WTC11 (cell line): ENCODE measurements around the gene CCDC138. TPM values are rescaled to one million over a fixed set of nuclear protein-coding genes. Genes with fewer than 3 reads are reported as not detected.
"Not testable (repeated sequence)": the region's sequence is repeated elsewhere in the genome, so short reads cannot be mapped to it uniquely, and the experiment has no call there.

Source experiments
- ATAC-seq: fragments of 200-7000 bp; cut with Tn5 transposase; 2 replicates; pipeline ENCODE4 v1.10.0; 2021; ENCODE audit warnings: mild to moderate bottlenecking, moderate library complexity
- CTCF ChIA-PET: fragments of 300-600 bp; sonication (Branson Sonifier 250); formaldehyde crosslinking; loops from one replicate; lab custom pipeline; 2021; ENCODE audit warnings: antibody characterized with exemption; lab: Charles Lee
- POLR2A ChIA-PET: fragments of 350-600 bp; sonication (Branson Sonifier 250); formaldehyde crosslinking; loops from one replicate; lab custom pipeline; 2021; ENCODE audit warnings: antibody characterized with exemption; lab: Charles Lee
- DNase-seq: peaks from one replicate; pipeline ENCODE4 v3.0.0; 2021; ENCODE audit warnings: low spot score
- H3K27ac Mint-ChIP-seq: 2 replicates; pipeline ENCODE4 v1.8.0; 2021; ENCODE audit warnings: mixed read lengths
- H3K27me3 Mint-ChIP-seq: 2 replicates; pipeline ENCODE4 v1.8.0; 2021; ENCODE audit warnings: low read depth, mild to moderate bottlenecking, moderate library complexity, mixed read lengths
- H3K36me3 Mint-ChIP-seq: 2 replicates; pipeline ENCODE4 v1.8.0; 2021; ENCODE audit warnings: mixed read lengths
- H3K4me1 Mint-ChIP-seq: 2 replicates; pipeline ENCODE4 v1.8.0; 2022; ENCODE audit warnings: mixed read lengths
- H3K4me3 Mint-ChIP-seq: 2 replicates; pipeline ENCODE4 v1.8.0; 2021; ENCODE audit warnings: mild to moderate bottlenecking, moderate library complexity, mixed read lengths
- H3K9me3 Mint-ChIP-seq: 2 replicates; pipeline ENCODE4 v1.8.0; 2021; ENCODE audit warnings: mixed read lengths
- CDX4 ChIP-seq: fragments of 250-450 bp; sonication (Bioruptor Pico); IDR thresholded peaks from 2 replicates; pipeline ENCODE4 v1.9.0; 2021; ENCODE audit warnings: moderate library complexity, mild to moderate bottlenecking, inconsistent platforms, borderline replicate concordance
- CREM ChIP-seq: sonication (generic); formaldehyde crosslinking; IDR thresholded peaks from 2 replicates; pipeline ENCODE4 v1.8.1; 2022; ENCODE audit warnings: mild to moderate bottlenecking, missing genetic modification reagents, moderate library complexity
- ETV6 ChIP-seq: sonication (generic); formaldehyde crosslinking; IDR thresholded peaks from 2 replicates; pipeline ENCODE4 v1.8.1; 2022; ENCODE audit warnings: mild to moderate bottlenecking, missing genetic modification reagents
- FOXK1 ChIP-seq: sonication (generic); formaldehyde crosslinking; IDR thresholded peaks from 2 replicates; pipeline ENCODE4 v1.8.0; 2022; ENCODE audit warnings: mild to moderate bottlenecking, moderate library complexity, missing genetic modification reagents
- NR2C2 ChIP-seq: sonication (generic); formaldehyde crosslinking; IDR thresholded peaks from 2 replicates; pipeline ENCODE4 v1.8.0; 2022; ENCODE audit warnings: mild to moderate bottlenecking, missing genetic modification reagents
- NR3C1 ChIP-seq: sonication (generic); formaldehyde crosslinking; conservative IDR thresholded peaks from 2 replicates; pipeline ENCODE4 v1.8.1; 2023; ENCODE audit warnings: low read depth, mild to moderate bottlenecking, missing genetic modification reagents
- SMAD3 ChIP-seq: sonication (generic); formaldehyde crosslinking; IDR thresholded peaks from 2 replicates; pipeline ENCODE4 v1.8.0; 2022; ENCODE audit warnings: missing genetic modification reagents, mild to moderate bottlenecking, borderline replicate concordance
- USF2 ChIP-seq: sonication (generic); formaldehyde crosslinking; IDR thresholded peaks from 2 replicates; pipeline ENCODE4 v1.8.1; 2023; ENCODE audit warnings: mild to moderate bottlenecking, missing genetic modification reagents, moderate library complexity
- ZNF121 ChIP-seq: sonication (generic); formaldehyde crosslinking; IDR thresholded peaks from 2 replicates; pipeline ENCODE4 v1.8.0; 2023; ENCODE audit warnings: missing genetic modification reagents
- ZNF219 ChIP-seq: sonication (generic); formaldehyde crosslinking; IDR thresholded peaks from 2 replicates; pipeline ENCODE4 v1.8.0; 2023; ENCODE audit warnings: missing genetic modification reagents, mild to moderate bottlenecking, borderline replicate concordance
- ZNF425 ChIP-seq: fragments of 250-450 bp; sonication (Bioruptor Pico); conservative IDR thresholded peaks from 2 replicates; pipeline ENCODE4 v1.9.0; 2021; ENCODE audit warnings: mild to moderate bottlenecking
- total RNA-seq: library from RNA; stranded (reverse); gene quantifications from 3 replicates; pipeline ENCODE4 v1.2.3, GENCODE V29; 2021
- TF ChIP-seq, protein P1 (sequence below): sonication (generic); formaldehyde crosslinking; IDR thresholded peaks from 2 replicates; pipeline ENCODE4 v1.8.1; 2022; ENCODE audit warnings: missing genetic modification reagents, borderline replicate concordance
- TF ChIP-seq, protein P2 (sequence below): sonication (generic); formaldehyde crosslinking; IDR thresholded peaks from 2 replicates; pipeline ENCODE4 v1.8.1; 2022; ENCODE audit warnings: low read depth, missing genetic modification reagents, borderline replicate concordance
- TF ChIP-seq, protein P3 (sequence below): sonication (generic); formaldehyde crosslinking; IDR thresholded peaks from 2 replicates; pipeline ENCODE4 v1.8.1; 2023; ENCODE audit warnings: mild to moderate bottlenecking, missing genetic modification reagents

CCDC138 gene
- total RNA-seq, 1 experiment from 2014 or later = 23.5 TPM

- H3K27me3 Mint-ChIP-seq, POLR2A ChIA-PET, H3K4me1 Mint-ChIP-seq, CTCF ChIA-PET, ATAC-seq, H3K27ac Mint-ChIP-seq, H3K4me3 Mint-ChIP-seq, H3K9me3 Mint-ChIP-seq, DNase-seq: not testable (repeated sequence)
- peaks cover 32% of the 10 kb centered on the region for H3K36me3 Mint-ChIP-seq
Measured at GRCh38 chr2:108757973-108758372, 28.6 kb upstream of the CCDC138 start.

DNA sequence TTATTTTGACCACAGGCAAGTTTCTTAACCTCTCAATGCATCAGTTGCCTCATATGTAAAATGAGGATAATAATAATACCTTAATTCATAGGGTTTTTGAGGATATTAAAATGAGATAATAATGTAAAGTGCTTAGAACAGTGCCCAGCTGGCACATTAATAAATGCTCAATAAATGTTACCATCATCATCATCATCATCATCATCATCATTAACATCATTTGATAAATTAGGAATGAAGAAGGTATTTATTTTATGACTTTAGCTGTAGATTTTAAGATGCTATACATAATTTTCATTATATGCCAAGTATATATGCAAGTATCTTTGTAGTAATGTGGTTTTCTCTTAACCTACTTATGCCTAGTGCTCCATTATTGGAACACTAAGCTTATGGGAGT lies 24.0 kb upstream of the CCDC138 start:
- peaks cover 44% of the 10 kb centered on the region for H3K36me3 Mint-ChIP-seq
- POLR2A ChIA-PET, H3K27ac Mint-ChIP-seq, ATAC-seq, H3K4me1 Mint-ChIP-seq, CTCF ChIA-PET, DNase-seq, H3K9me3 Mint-ChIP-seq, H3K27me3 Mint-ChIP-seq, H3K4me3 Mint-ChIP-seq: not testable (repeated sequence)

DNA sequence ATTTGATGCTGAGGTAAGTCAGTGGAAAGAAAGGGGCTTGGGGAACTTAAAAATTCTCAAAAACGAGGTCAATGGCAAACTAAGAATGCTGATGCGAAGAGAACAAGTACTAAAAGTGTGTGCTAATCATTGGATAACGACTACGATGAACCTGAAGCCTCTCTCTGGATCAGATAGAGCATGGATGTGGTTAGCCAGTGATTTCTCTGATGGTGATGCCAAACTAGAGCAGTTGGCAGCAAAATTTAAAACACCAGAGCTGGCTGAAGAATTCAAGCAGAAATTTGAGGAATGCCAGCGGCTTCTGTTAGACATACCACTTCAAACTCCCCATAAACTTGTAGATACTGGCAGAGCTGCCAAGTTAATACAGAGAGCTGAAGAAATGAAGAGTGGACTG lies 19.9 kb upstream of the CCDC138 start:
- POLR2A ChIA-PET, DNase-seq, H3K4me3 Mint-ChIP-seq, CTCF ChIA-PET, H3K4me1 Mint-ChIP-seq, ATAC-seq, H3K9me3 Mint-ChIP-seq, H3K27ac Mint-ChIP-seq, H3K27me3 Mint-ChIP-seq: not testable (repeated sequence)
- peaks cover 54% of the 10 kb centered on the region for H3K36me3 Mint-ChIP-seq

- DNase-seq, H3K4me1 Mint-ChIP-seq, H3K4me3 Mint-ChIP-seq, H3K27me3 Mint-ChIP-seq, ATAC-seq, H3K27ac Mint-ChIP-seq, CTCF ChIA-PET, H3K9me3 Mint-ChIP-seq, POLR2A ChIA-PET: not testable (repeated sequence)
- H3K36me3 Mint-ChIP-seq = peaks cover 60% of the 10 kb centered on the region
Measured at GRCh38 chr2:108767859-108768258, 18.7 kb upstream of the CCDC138 start.

DNA sequence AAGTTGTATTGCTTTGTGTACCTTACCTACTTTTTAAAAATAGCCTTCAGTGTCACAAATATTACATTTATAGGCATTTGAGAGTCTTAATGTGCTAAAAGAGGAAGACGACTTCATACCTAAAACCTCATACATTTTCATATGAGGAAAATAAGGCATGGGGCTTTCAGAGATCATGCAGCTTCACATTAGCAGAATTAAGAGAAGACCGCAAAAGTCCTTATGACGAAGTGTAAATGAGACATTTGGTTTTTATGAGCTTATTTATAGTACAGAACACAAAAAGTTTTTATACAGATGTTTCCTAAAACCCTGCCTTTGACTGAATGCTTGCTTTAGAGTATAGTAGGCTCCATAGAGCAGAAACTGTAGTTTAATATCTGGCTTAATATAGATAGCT lies 10.1 kb upstream of the CCDC138 start:
- CTCF ChIA-PET = no interaction called here
- H3K9me3 Mint-ChIP-seq = no peaks in the 10 kb centered on the region
- H3K36me3 Mint-ChIP-seq = peaks cover 65% of the 10 kb centered on the region
- H3K4me3 Mint-ChIP-seq = no peak overlapping the region
- H3K27ac Mint-ChIP-seq = no peak overlapping the region
- DNase-seq (no peak), ATAC-seq (no peak)
- no peaks in the 10 kb centered on the region; the same call in 1 of the 2 replicates for H3K27me3 Mint-ChIP-seq
- H3K4me1 Mint-ChIP-seq = no peaks in the 10 kb centered on the region
- POLR2A ChIA-PET = interaction anchor here (0.5 kb wide), 1 partner anchor 46 kb away, joined by 4 read pairs; no protein-coding TSS in a partner anchor
- TF ChIP-seq FOXK1 (CRISPR knock-in tag) (no peak), ETV6 (no peak), ZNF219 (no peak), CREM (CRISPR knock-in tag) (no peak), ZNF121 (no peak), ZNF425 (CRISPR knock-in tag) (no peak), USF2 (CRISPR knock-in tag) (no peak), NR3C1 (CRISPR knock-in tag) (no peak), CDX4 (no peak), SMAD3 (no peak), NR2C2 (CRISPR knock-in tag) (no peak)
- TF ChIP-seq, protein P1, sequence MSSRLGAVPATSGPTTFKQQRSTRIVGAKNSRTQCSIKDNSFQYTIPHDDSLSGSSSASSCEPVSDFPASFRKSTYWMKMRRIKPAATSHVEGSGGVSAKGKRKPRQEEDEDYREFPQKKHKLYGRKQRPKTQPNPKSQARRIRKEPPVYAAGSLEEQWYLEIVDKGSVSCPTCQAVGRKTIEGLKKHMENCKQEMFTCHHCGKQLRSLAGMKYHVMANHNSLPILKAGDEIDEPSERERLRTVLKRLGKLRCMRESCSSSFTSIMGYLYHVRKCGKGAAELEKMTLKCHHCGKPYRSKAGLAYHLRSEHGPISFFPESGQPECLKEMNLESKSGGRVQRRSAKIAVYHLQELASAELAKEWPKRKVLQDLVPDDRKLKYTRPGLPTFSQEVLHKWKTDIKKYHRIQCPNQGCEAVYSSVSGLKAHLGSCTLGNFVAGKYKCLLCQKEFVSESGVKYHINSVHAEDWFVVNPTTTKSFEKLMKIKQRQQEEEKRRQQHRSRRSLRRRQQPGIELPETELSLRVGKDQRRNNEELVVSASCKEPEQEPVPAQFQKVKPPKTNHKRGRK (CRISPR knock-in tag) = no peak
- TF ChIP-seq, protein P2, sequence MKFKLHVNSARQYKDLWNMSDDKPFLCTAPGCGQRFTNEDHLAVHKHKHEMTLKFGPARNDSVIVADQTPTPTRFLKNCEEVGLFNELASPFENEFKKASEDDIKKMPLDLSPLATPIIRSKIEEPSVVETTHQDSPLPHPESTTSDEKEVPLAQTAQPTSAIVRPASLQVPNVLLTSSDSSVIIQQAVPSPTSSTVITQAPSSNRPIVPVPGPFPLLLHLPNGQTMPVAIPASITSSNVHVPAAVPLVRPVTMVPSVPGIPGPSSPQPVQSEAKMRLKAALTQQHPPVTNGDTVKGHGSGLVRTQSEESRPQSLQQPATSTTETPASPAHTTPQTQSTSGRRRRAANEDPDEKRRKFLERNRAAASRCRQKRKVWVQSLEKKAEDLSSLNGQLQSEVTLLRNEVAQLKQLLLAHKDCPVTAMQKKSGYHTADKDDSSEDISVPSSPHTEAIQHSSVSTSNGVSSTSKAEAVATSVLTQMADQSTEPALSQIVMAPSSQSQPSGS (CRISPR knock-in tag) = no peak
- TF ChIP-seq, protein P3, sequence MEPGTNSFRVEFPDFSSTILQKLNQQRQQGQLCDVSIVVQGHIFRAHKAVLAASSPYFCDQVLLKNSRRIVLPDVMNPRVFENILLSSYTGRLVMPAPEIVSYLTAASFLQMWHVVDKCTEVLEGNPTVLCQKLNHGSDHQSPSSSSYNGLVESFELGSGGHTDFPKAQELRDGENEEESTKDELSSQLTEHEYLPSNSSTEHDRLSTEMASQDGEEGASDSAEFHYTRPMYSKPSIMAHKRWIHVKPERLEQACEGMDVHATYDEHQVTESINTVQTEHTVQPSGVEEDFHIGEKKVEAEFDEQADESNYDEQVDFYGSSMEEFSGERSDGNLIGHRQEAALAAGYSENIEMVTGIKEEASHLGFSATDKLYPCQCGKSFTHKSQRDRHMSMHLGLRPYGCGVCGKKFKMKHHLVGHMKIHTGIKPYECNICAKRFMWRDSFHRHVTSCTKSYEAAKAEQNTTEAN (CRISPR knock-in tag) = no peak
